CD14-positive monocyte (primary cell): ENCODE results near the gene TRABD. TPM values are rescaled to one million over a fixed set of nuclear protein-coding genes. Genes with fewer than 3 reads are reported as not detected.

ENCODE experiments used
- DNase-seq, 3 donors: peaks; one replicate each; pipeline ENCODE4 v3.0.0-alpha.2; 2011 to 2022
- H2AFZ ChIP-seq: 2 replicates; pipeline ENCODE4 v1.6.0; 2012; ENCODE audit warnings: mild to moderate bottlenecking, low read depth, low read length, inconsistent platforms; ENCODE audit not compliant: insufficient read depth, poor library complexity, severe bottlenecking
- H3K27ac ChIP-seq, 2 donors: 1 replicate in 1 of 2; 2 replicates in 1 of 2; pipeline ENCODE4 v1.5.1; 2012 to 2013; ENCODE audit warnings: low read length in 2 of 2, control low read depth in 1 of 2, inconsistent platforms in 1 of 2, low read depth in 1 of 2, mild to moderate bottlenecking in 1 of 2
- H3K27me3 ChIP-seq, 2 donors: one replicate each; pipeline versions ENCODE4 v1.6.0 to v1.6.1; 2011 to 2013; ENCODE audit warnings: low read length in 2 of 2; ENCODE audit not compliant: control insufficient read depth in 2 of 2, insufficient read depth in 2 of 2
- H3K36me3 ChIP-seq, 2 donors: replicated peaks in 1 of 2; 1 replicate in 1 of 2; 2 replicates in 1 of 2; pipeline versions ENCODE4 v1.5.1 to v1.6.1; 2012 to 2013; ENCODE audit warnings: low read length in 2 of 2, control low read depth in 1 of 2, inconsistent platforms in 1 of 2, mild to moderate bottlenecking in 1 of 2; ENCODE audit not compliant: insufficient read depth in 2 of 2, control insufficient read depth in 1 of 2
- H3K4me1 ChIP-seq, 2 donors: 1 replicate in 1 of 2; 2 replicates in 1 of 2; pipeline versions ENCODE4 v1.5.1 to v1.6.1; 2012 to 2013; ENCODE audit warnings: low read length in 2 of 2, control low read depth in 1 of 2, inconsistent platforms in 1 of 2, mild to moderate bottlenecking in 1 of 2, moderate library complexity in 1 of 2; ENCODE audit not compliant: insufficient read depth in 2 of 2, control insufficient read depth in 1 of 2
- H3K4me2 ChIP-seq: replicated peaks from 2 replicates; pipeline ENCODE3; 2012; ENCODE audit warnings: low read length, moderate library complexity, mild to moderate bottlenecking; ENCODE audit not compliant: poor library complexity, severe bottlenecking; ENCODE audit errors: extremely low read depth
- H3K4me3 ChIP-seq, 3 experiments: fragments of 200-600 bp in 1 of 3; sonication (generic) in 1 of 3; replicated peaks in 1 of 3; 1 replicate in 2 of 3; 2 replicates in 1 of 3; pipeline ENCODE4 v1.5.1; 2011 to 2013; ENCODE audit warnings: low read length in 3 of 3, mild to moderate bottlenecking in 3 of 3, control low read depth in 2 of 3, low read depth in 2 of 3, inconsistent platforms in 1 of 3, moderate library complexity in 1 of 3
- H3K79me2 ChIP-seq: 2 replicates; pipeline ENCODE4 v1.6.0; 2012; ENCODE audit warnings: mild to moderate bottlenecking, control low read depth, inconsistent platforms, low read length, moderate library complexity; ENCODE audit not compliant: insufficient read depth
- H3K9ac ChIP-seq: 2 replicates; pipeline ENCODE4 v1.6.0; 2017; ENCODE audit warnings: low read length, mild to moderate bottlenecking; ENCODE audit not compliant: insufficient read depth, poor library complexity, severe bottlenecking
- H3K9me3 ChIP-seq, 2 donors: replicated peaks in 1 of 2; 1 replicate in 1 of 2; 2 replicates in 1 of 2; pipeline versions ENCODE4 v1.5.1 to v1.6.1; 2012 to 2013; ENCODE audit warnings: low read length in 2 of 2, control low read depth in 1 of 2; ENCODE audit not compliant: control insufficient read depth in 1 of 2, insufficient read depth in 1 of 2
- H4K20me1 ChIP-seq: 2 replicates; pipeline ENCODE4 v1.6.0; 2012; ENCODE audit warnings: mild to moderate bottlenecking, low read length, control low read depth, moderate library complexity; ENCODE audit not compliant: insufficient read depth
- H3K27ac Mint-ChIP-seq, 7 donors: one replicate each; pipeline ENCODE4 v1.8.0; 2020; ENCODE audit warnings: mild to moderate bottlenecking in 7 of 7, mixed read lengths in 7 of 7, moderate library complexity in 6 of 7, inconsistent platforms in 2 of 7
- H3K27me3 Mint-ChIP-seq, 3 donors: one replicate each; pipeline ENCODE4 v1.8.0; 2021 to 2022; ENCODE audit warnings: low read depth in 3 of 3, mild to moderate bottlenecking in 3 of 3, mixed read lengths in 3 of 3, moderate library complexity in 3 of 3, inconsistent platforms in 1 of 3
- H3K36me3 Mint-ChIP-seq, 2 donors: one replicate each; pipeline ENCODE4 v1.8.0; 2020; ENCODE audit warnings: mixed read lengths in 2 of 2, inconsistent platforms in 1 of 2, mild to moderate bottlenecking in 1 of 2
- H3K4me1 Mint-ChIP-seq: one replicate; pipeline ENCODE4 v1.8.0; 2020; ENCODE audit warnings: mild to moderate bottlenecking, mixed read lengths
- H3K4me3 Mint-ChIP-seq, 2 donors: one replicate each; pipeline ENCODE4 v1.8.0; 2020; ENCODE audit warnings: mild to moderate bottlenecking in 2 of 2, mixed read lengths in 2 of 2, moderate library complexity in 1 of 2
- H3K9me3 Mint-ChIP-seq, 7 donors: one replicate each; pipeline ENCODE4 v1.8.0; 2020 to 2022; ENCODE audit warnings: mixed read lengths in 7 of 7, mild to moderate bottlenecking in 6 of 7, moderate library complexity in 6 of 7, inconsistent platforms in 2 of 7
- CTCF ChIP-seq: fragments of 200-600 bp; IDR thresholded peaks from one replicate; pipeline ENCODE4 v1.8.0; 2022; ENCODE audit warnings: antibody characterized with exemption, mild to moderate bottlenecking
- WGBS: methylation state at CpG from one replicate; pipeline ENCODE4 v1.1.5; 2013; ENCODE audit warnings: missing lambda C conversion rate; ENCODE audit not compliant: insufficient coverage; 5-methylcytosine and 5-hydroxymethylcytosine counted together
- intact Hi-C, 2 donors: fragments of 100-400 bp; cut with micrococcal nuclease; formaldehyde crosslinking; loops; one replicate each; pipeline versions ENCODE4 v1.15.0 to v1.15.1; 2023
- polyA plus RNA-seq, 3 donors: library from polyadenylated mRNA; depleted of rRNA in 1 of 3; unstranded in 2 of 3; stranded (reverse) in 1 of 3; fragments of 300-500 nt in 2 of 3; fragments of >200 nt in 1 of 3; fragmentation: Illumina TruSeq in 2 of 3; gene quantifications; 1 replicate in 2 of 3; 2 replicates in 1 of 3; pipeline ENCODE4 v1.2.3, GENCODE V29; 2012 to 2021

TRABD gene
- polyA plus RNA-seq, 3 donors, result 34.5 to 240 (median 39.3) TPM

DNA sequence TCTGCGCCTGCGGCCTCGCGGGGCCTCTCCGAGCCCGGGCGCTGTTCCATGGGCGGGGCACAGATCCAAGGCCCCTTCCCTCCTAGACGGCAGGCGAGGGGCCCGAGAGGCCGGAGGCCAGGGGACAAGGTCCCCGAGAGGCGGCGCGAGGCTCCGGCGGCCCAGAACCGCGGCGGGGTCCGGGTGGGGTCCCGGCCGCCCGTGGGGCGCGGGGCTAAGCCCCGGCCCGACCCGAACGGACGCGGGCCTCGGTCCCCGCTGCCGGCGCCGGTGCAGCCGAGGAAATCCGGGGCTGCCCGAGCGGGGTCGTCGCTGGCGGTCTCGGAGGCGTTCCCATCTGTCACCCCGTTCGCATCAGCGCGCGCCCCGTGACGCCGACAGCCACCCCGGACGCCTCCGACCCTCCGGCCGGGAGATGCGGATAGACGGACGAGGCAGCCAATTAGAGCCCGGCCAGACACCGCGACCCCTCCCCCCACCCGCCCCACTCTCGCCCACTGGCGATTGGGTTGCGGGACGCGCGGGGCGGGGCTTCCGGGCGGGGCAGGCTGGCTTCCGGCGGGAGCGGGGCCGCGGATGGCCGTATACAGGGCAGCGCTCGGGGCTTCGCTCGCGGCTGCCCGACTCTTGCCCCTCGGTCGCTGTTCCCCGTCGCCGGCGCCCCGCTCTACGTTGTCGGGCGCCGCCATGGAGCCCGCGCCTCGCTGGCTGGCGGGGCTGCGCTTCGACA is 14.9 kb downstream of the TRABD start, which contains the start of gene SELENOO:
Gene SELENOO, plus strand, starts transcription at position 551 of the 730 bp plus-strand sequence. Its CDS starts 26 bp downstream, at position 577.
- Histone ChIP-seq H3K36me3 (peaks cover 25 to 41% of the 10 kb centered on the region in 2 donors), H3K27ac (peak within 1 kb of the TSS in 1 of 2 donors; percentile 82), H3K4me2 (peak within 1 kb of the TSS; percentile 89), H3K4me1 (peaks cover 45 to 57% of the 10 kb centered on the region in 2 donors), H3K4me3 (peak within 1 kb of the TSS; percentile 59 to 82 (median 72)), H4K20me1 (peaks cover 44% of the 10 kb centered on the region), H3K27me3 (no peaks in the 10 kb centered on the region), H3K9ac (peak within 1 kb of the TSS; percentile 88), H3K9me3 (no peaks in the 10 kb centered on the region), H3K79me2 (peaks cover 42% of the 10 kb centered on the region), H2AFZ (no peak within 1 kb of the TSS)
- H3K4me3 Mint-ChIP-seq, result peak within 1 kb of the TSS; percentile 89 to 91
- peaks cover 46 to 48% of the 10 kb centered on the region in 2 donors for H3K36me3 Mint-ChIP-seq
- peak within 1 kb of the TSS in 6 of 7 donors; percentile 71 to 89 (median 86) for H3K27ac Mint-ChIP-seq
- intact Hi-C loops, result loop anchor here (1.0 to 10.0 kb wide), 4 partner anchors 9 to 276 kb away; partner anchors contain the start of gene TRABD (in 2 of the 2)
- TF ChIP-seq CTCF, result no peak
- peaks cover 0 to 3% (median 0%) of the 10 kb centered on the region in 7 donors for H3K9me3 Mint-ChIP-seq
- H3K4me1 Mint-ChIP-seq, result peaks cover 41% of the 10 kb centered on the region
- peak; percentile 80 to 88 (median 88) for DNase-seq
- H3K27me3 Mint-ChIP-seq, result peaks cover 0 to 2% (median 2%) of the 10 kb centered on the region in 3 donors
- under 1% methylated on average over 103 of the region's 105 CpGs for WGBS

GRCh38 chr22:50201191-50202129 is 15.7 kb downstream of the TRABD start:
- WGBS, result 2% methylated on average over 111 of the region's 115 CpGs
- peak overlapping the region; percentile 89 to 91 for H3K4me3 Mint-ChIP-seq
- Histone ChIP-seq H3K4me3 (peak overlapping the region; percentile 53 to 82 (median 72)), H3K9me3 (no peaks in the 10 kb centered on the region), H3K27me3 (no peaks in the 10 kb centered on the region), H4K20me1 (peaks cover 53% of the 10 kb centered on the region), H3K9ac (peak overlapping the region; percentile 88), H3K36me3 (peaks cover 22 to 38% of the 10 kb centered on the region in 2 donors), H3K4me2 (peak overlapping the region; percentile 89), H2AFZ (no peak overlapping the region), H3K4me1 (peaks cover 50 to 65% of the 10 kb centered on the region in 2 donors), H3K79me2 (peaks cover 50% of the 10 kb centered on the region), H3K27ac (peak overlapping the region in 1 of 2 donors; percentile 48)
- peaks cover 0 to 3% (median 0%) of the 10 kb centered on the region in 7 donors for H3K9me3 Mint-ChIP-seq
- H3K27ac Mint-ChIP-seq, result peak overlapping the region in 5 of 7 donors; percentile 36 to 58 (median 46)
- intact Hi-C loops, result loop anchor here (2.0 to 10.0 kb wide), 3 partner anchors 17 to 277 kb away; partner anchors contain the start of gene TRABD (in 2 of the 2)
- no peak for DNase-seq
- no peak for TF ChIP-seq CTCF
- peaks cover 45% of the 10 kb centered on the region in 2 donors for H3K36me3 Mint-ChIP-seq
- peaks cover 45% of the 10 kb centered on the region for H3K4me1 Mint-ChIP-seq
- peaks cover 0 to 2% (median 2%) of the 10 kb centered on the region in 3 donors for H3K27me3 Mint-ChIP-seq
